Stimulated activated CD4-positive, alpha-beta T cell treated with anti-CD3 and anti-CD28 coated beads, Interleukin-12 subunit alpha, Interleukin-12 subunit beta, amount 100 ng/mL, for 48 hours (primary cell): Measurements from ENCODE around the gene VRK1.

Source experiments
- DNase-seq, 3 donors: peaks; one replicate each; pipeline ENCODE4 v3.0.0-alpha.2; 2020; ENCODE audit warnings: low read depth in 2 of 3, low spot score in 1 of 3

The VRK1 gene

GRCh38 chr14:96790706-96791105 lies 6.5 kb upstream of the VRK1 start:
- no peak for DNase-seq

GRCh38 chr14:96792003-96792402 lies 5.2 kb upstream of the VRK1 start:
- DNase-seq: no peak

GRCh38 chr14:96792591-96792990 lies 4.6 kb upstream of the VRK1 start:
- DNase-seq: no peak

GRCh38 chr14:96793547-96793946 lies 3.6 kb upstream of the VRK1 start:
- DNase-seq: no peak

- no peak for DNase-seq
Observed at GRCh38 chr14:96795109-96795828, 1.9 kb upstream of the VRK1 start.

- peak; percentile 13 to 23 (median 15) for DNase-seq
Observed at GRCh38 chr14:96797582-96798349, 584 bp downstream of the VRK1 start.

GRCh38 chr14:96798956-96799355 lies 1.8 kb downstream of the VRK1 start:
- DNase-seq: no peak

GRCh38 chr14:96799489-96800054 lies 2.4 kb downstream of the VRK1 start:
- no peak for DNase-seq

GRCh38 chr14:96801931-96802330 lies 4.7 kb downstream of the VRK1 start:
- no peak for DNase-seq

- no peak for DNase-seq
Observed at GRCh38 chr14:96802963-96803362, 5.8 kb downstream of the VRK1 start.

GRCh38 chr14:96803958-96804357 lies 6.8 kb downstream of the VRK1 start:
- no peak for DNase-seq

- no peak for DNase-seq
Observed at GRCh38 chr14:96804895-96805294, 7.7 kb downstream of the VRK1 start.

- no peak for DNase-seq
Observed at GRCh38 chr14:96805956-96806355, 8.8 kb downstream of the VRK1 start.

GRCh38 chr14:96806836-96807235 lies 9.7 kb downstream of the VRK1 start:
- no peak for DNase-seq

GRCh38 chr14:96808619-96809406 lies 11.6 kb downstream of the VRK1 start:
- DNase-seq: no peak

GRCh38 chr14:96811265-96811664 lies 14.1 kb downstream of the VRK1 start:
- no peak for DNase-seq

- no peak for DNase-seq
Observed at GRCh38 chr14:96811985-96812667, 14.9 kb downstream of the VRK1 start.

- no peak for DNase-seq
Observed at GRCh38 chr14:96816281-96816680, 19.1 kb downstream of the VRK1 start.

GRCh38 chr14:96817750-96818666 lies 20.8 kb downstream of the VRK1 start:
- DNase-seq: no peak

- no peak for DNase-seq
Observed at GRCh38 chr14:96821501-96821900, 24.3 kb downstream of the VRK1 start.
